Mesendoderm (in vitro differentiated cells): Measurements from ENCODE around the gene GLB1L3.

Experiments
- DNase-seq: peaks from one replicate; pipeline ENCODE4 v3.0.0; 2013
- H2AK5ac ChIP-seq: 2 replicates; pipeline ENCODE4 v1.6.1; 2013; ENCODE audit warnings: low read length, inconsistent platforms
- H2BK120ac ChIP-seq: 2 replicates; pipeline ENCODE4 v1.6.1; 2013; ENCODE audit warnings: low read depth, mild to moderate bottlenecking, low read length, moderate library complexity, mixed read lengths
- H2BK15ac ChIP-seq: replicated peaks from 2 replicates; pipeline ENCODE4 v1.6.1; 2013; ENCODE audit warnings: low read depth, mild to moderate bottlenecking, moderate library complexity
- H2BK5ac ChIP-seq: 2 replicates; pipeline ENCODE4 v1.6.1; 2013; ENCODE audit warnings: low read length, inconsistent platforms
- H3K18ac ChIP-seq: 2 replicates; pipeline ENCODE4 v1.6.1; 2013; ENCODE audit warnings: mild to moderate bottlenecking, low read length, mixed read lengths
- H3K23ac ChIP-seq: one replicate; pipeline ENCODE4 v1.6.1; 2013; ENCODE audit warnings: low read length
- H3K27ac ChIP-seq: 2 replicates; pipeline ENCODE4 v1.5.1; 2013; ENCODE audit warnings: low read depth, mild to moderate bottlenecking, inconsistent platforms, low read length, moderate library complexity
- H3K27me3 ChIP-seq: 2 replicates; pipeline ENCODE4 v1.6.1; 2013; ENCODE audit warnings: low read length, control low read depth, mild to moderate bottlenecking, inconsistent platforms; ENCODE audit not compliant: insufficient read depth, poor library complexity
- H3K36me3 ChIP-seq: 2 replicates; pipeline ENCODE4 v1.6.1; 2013; ENCODE audit warnings: low read length, inconsistent platforms; ENCODE audit not compliant: control insufficient read depth, insufficient read depth
- H3K4ac ChIP-seq: one replicate; pipeline ENCODE4 v1.6.1; 2013; ENCODE audit warnings: low read depth, mild to moderate bottlenecking, low read length, moderate library complexity
- H3K4me1 ChIP-seq: 2 replicates; pipeline ENCODE4 v1.6.1; 2013; ENCODE audit warnings: low read depth, low read length, inconsistent platforms; ENCODE audit not compliant: control insufficient read depth
- H3K4me2 ChIP-seq: 2 replicates; pipeline ENCODE4 v1.6.1; 2013; ENCODE audit warnings: low read length
- H3K4me3 ChIP-seq: 2 replicates; pipeline ENCODE4 v1.5.1; 2013; ENCODE audit warnings: mild to moderate bottlenecking, low read length
- H3K56ac ChIP-seq: one replicate; pipeline ENCODE4 v1.6.1; 2013; ENCODE audit warnings: low read length
- H3K79me1 ChIP-seq: 2 replicates; pipeline ENCODE4 v1.6.1; 2013; ENCODE audit warnings: low read length, inconsistent platforms
- H3K79me2 ChIP-seq: 2 replicates; pipeline ENCODE4 v1.6.1; 2013; ENCODE audit warnings: mild to moderate bottlenecking, low read length; ENCODE audit not compliant: control insufficient read depth, insufficient read depth
- H3K9ac ChIP-seq: 2 replicates; pipeline ENCODE4 v1.6.1; 2013; ENCODE audit warnings: low read length, inconsistent platforms
- H4K5ac ChIP-seq: one replicate; pipeline ENCODE4 v1.6.1; 2013; ENCODE audit warnings: low read length
- H4K8ac ChIP-seq: one replicate; pipeline ENCODE4 v1.6.1; 2013; ENCODE audit warnings: low read depth, mild to moderate bottlenecking, control low read depth, low read length, moderate library complexity
- WGBS: extraction: QIAGEN DNeasy Blood & Tissue Kit; methylation state at CpG from one replicate; pipeline ENCODE4 v1.1.7; 2013; ENCODE audit warnings: low lambda C conversion rate, missing lambda C conversion rate; ENCODE audit not compliant: insufficient coverage; ENCODE audit errors: extremely low coverage; 5-methylcytosine and 5-hydroxymethylcytosine counted together

GLB1L3 gene

GRCh38 chr11:134246100-134246499 is 30.1 kb upstream of the GLB1L3 start:
- H2AK5ac ChIP-seq: no peak overlapping the region

GRCh38 chr11:134246678-134247077 is 29.5 kb upstream of the GLB1L3 start:
- no peak overlapping the region for H4K5ac ChIP-seq
- H2BK120ac ChIP-seq: no peak overlapping the region
- H3K27me3 ChIP-seq: no peaks in the 10 kb centered on the region
- no peaks in the 10 kb centered on the region for H3K79me2 ChIP-seq
- no peak overlapping the region for H2BK15ac ChIP-seq
- no peak overlapping the region for H3K23ac ChIP-seq
- no peak for DNase-seq
- H3K4me1 ChIP-seq: no peaks in the 10 kb centered on the region
- no peak overlapping the region for H3K4ac ChIP-seq
- no peak overlapping the region for H3K27ac ChIP-seq
- no peak overlapping the region for H3K4me3 ChIP-seq
- H3K36me3 ChIP-seq: peaks cover 5% of the 10 kb centered on the region
- no peaks in the 10 kb centered on the region for H3K79me1 ChIP-seq
- H4K8ac ChIP-seq: no peak overlapping the region
- H3K4me2 ChIP-seq: no peak overlapping the region
- no peak overlapping the region for H3K9ac ChIP-seq
- H3K18ac ChIP-seq: no peak overlapping the region
- no peak overlapping the region for H2AK5ac ChIP-seq
- no CpG with 5 or more reads among the region's 4 CpGs for WGBS
- H3K56ac ChIP-seq: no peak overlapping the region
- no peak overlapping the region for H2BK5ac ChIP-seq

More at GRCh38 chr11:134246100-134246499, 30.1 kb upstream of the GLB1L3 start:
- Histone ChIP-seq H3K4me1 (no peaks in the 10 kb centered on the region), H3K79me1 (no peaks in the 10 kb centered on the region), H3K56ac (no peak overlapping the region), H3K36me3 (peaks cover 5% of the 10 kb centered on the region), H4K5ac (no peak overlapping the region), H3K9ac (no peak overlapping the region), H4K8ac (no peak overlapping the region), H3K4me3 (no peak overlapping the region), H3K23ac (no peak overlapping the region), H2BK15ac (no peak overlapping the region), H3K18ac (no peak overlapping the region), H3K4ac (no peak overlapping the region), H2BK5ac (no peak overlapping the region), H3K27me3 (no peaks in the 10 kb centered on the region), H3K4me2 (no peak overlapping the region), H2BK120ac (no peak overlapping the region), H3K79me2 (no peaks in the 10 kb centered on the region), H3K27ac (no peak overlapping the region)
- no CpG with 5 or more reads among the region's 11 CpGs for WGBS
- DNase-seq: no peak

GRCh38 chr11:134248910-134249480 is 27.2 kb upstream of the GLB1L3 start:
- Histone ChIP-seq H3K4me2 (no peak overlapping the region), H3K4me1 (peaks cover 2% of the 10 kb centered on the region), H2BK5ac (no peak overlapping the region), H3K79me1 (no peaks in the 10 kb centered on the region), H3K27me3 (no peaks in the 10 kb centered on the region), H3K79me2 (no peaks in the 10 kb centered on the region), H3K4ac (no peak overlapping the region), H2BK15ac (no peak overlapping the region), H3K23ac (no peak overlapping the region), H4K8ac (no peak overlapping the region), H3K9ac (no peak overlapping the region), H3K27ac (no peak overlapping the region), H3K4me3 (no peak overlapping the region), H2BK120ac (no peak overlapping the region), H4K5ac (no peak overlapping the region), H3K56ac (no peak overlapping the region), H3K18ac (no peak overlapping the region), H2AK5ac (no peak overlapping the region), H3K36me3 (peaks cover 2% of the 10 kb centered on the region)
- DNase-seq: no peak
- WGBS: no CpG with 5 or more reads among the region's 7 CpGs

- Histone ChIP-seq H3K56ac (no peak overlapping the region), H4K8ac (no peak overlapping the region), H3K9ac (no peak overlapping the region), H4K5ac (no peak overlapping the region), H2BK15ac (no peak overlapping the region), H3K4ac (no peak overlapping the region), H3K36me3 (peaks cover 2% of the 10 kb centered on the region), H3K79me1 (no peaks in the 10 kb centered on the region), H2AK5ac (no peak overlapping the region), H2BK5ac (no peak overlapping the region), H3K79me2 (no peaks in the 10 kb centered on the region), H2BK120ac (no peak overlapping the region), H3K4me1 (peaks cover 2% of the 10 kb centered on the region), H3K27ac (no peak overlapping the region), H3K4me3 (no peak overlapping the region), H3K4me2 (no peak overlapping the region), H3K23ac (no peak overlapping the region), H3K18ac (no peak overlapping the region), H3K27me3 (no peaks in the 10 kb centered on the region)
- no peak for DNase-seq
- WGBS: no CpG with 5 or more reads among the region's 3 CpGs
Observed at GRCh38 chr11:134250246-134250645, 25.9 kb upstream of the GLB1L3 start.

DNA sequence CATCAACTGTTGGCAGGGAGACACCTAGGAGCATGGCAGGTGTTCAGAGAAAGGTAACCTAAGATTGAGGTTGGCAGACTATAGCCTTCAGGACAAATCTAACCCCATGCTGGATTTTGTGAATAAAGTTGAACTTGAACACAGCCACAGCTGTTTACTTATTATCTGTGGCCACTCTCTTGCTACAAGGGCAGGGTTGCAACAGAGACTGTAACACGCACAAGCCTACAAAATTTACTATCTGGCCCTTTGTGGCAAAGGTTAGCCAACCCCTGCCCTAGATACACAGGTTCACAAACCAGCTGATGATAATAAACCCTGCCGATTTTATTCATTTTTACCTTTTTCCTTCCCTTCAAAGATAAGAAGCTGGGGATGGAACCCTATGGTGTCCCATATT is 25.5 kb upstream of the GLB1L3 start:
- no peak overlapping the region for H3K18ac ChIP-seq
- no peak overlapping the region for H3K4me3 ChIP-seq
- no peak overlapping the region for H3K23ac ChIP-seq
- H3K4ac ChIP-seq: no peak overlapping the region
- H3K79me1 ChIP-seq: no peaks in the 10 kb centered on the region
- no CpG with 5 or more reads among the region's 2 CpGs for WGBS
- no peak overlapping the region for H2BK120ac ChIP-seq
- H2BK15ac ChIP-seq: no peak overlapping the region
- no peak overlapping the region for H3K4me2 ChIP-seq
- H3K27me3 ChIP-seq: no peaks in the 10 kb centered on the region
- H2BK5ac ChIP-seq: no peak overlapping the region
- DNase-seq: no peak
- H4K5ac ChIP-seq: no peak overlapping the region
- no peaks in the 10 kb centered on the region for H3K79me2 ChIP-seq
- H3K56ac ChIP-seq: no peak overlapping the region
- no peak overlapping the region for H4K8ac ChIP-seq
- H3K9ac ChIP-seq: no peak overlapping the region
- peaks cover 2% of the 10 kb centered on the region for H3K4me1 ChIP-seq
- H3K36me3 ChIP-seq: peaks cover 2% of the 10 kb centered on the region
- H2AK5ac ChIP-seq: no peak overlapping the region
- H3K27ac ChIP-seq: no peak overlapping the region
